GM18868 (cell line): ENCODE data around the gene DCLRE1B.

ENCODE experiments used
- ATAC-seq: cut with Tn5 transposase; IDR thresholded peaks from one replicate; pipeline ENCODE4 v1.9.1; 2021; ENCODE audit warnings: mild to moderate bottlenecking, moderate library complexity; ENCODE audit not compliant: unreplicated experiment

The DCLRE1B gene

DNA sequence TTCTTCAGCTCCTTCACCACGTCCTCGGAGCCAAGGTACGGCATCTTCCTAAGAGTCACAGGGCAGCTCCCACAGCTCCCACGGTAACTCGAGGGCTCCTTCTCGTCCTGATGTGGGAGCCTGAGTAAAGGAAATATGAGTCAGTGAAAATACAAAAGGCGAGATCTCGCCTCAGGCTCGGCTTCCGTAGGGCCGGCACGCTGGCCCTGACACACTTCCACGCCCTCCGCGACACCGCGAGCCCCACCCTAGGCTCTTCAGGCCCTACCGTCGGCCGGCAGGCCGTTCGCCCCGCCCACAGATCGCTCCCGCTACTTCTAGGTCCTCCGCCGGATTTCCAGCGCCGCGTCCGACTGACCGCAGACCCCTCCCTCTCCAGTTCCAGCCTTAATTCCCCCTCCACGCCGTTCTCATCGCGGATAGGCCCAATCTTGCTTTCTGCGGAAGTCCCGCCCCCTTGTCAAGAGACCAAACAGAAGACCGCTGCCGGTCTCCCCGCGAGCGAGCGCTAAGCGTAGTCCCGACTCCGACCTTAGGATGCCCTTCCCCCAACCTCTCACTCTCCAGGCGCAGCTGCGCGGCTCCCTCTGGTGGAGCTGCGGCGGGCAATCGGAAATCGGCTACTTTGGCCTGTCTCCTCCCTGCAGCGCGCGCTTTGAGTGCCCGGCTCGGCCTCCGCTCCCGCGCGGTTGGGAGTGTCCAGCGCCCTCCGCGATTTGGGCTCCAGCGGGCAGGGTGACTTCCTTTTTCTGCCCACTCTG lies at the start of gene DCLRE1B, which contains the start of gene AP4B1:
DCLRE1B (plus strand) TSS at position 653 of the 761 bp plus-strand sequence. CDS start 261 bp downstream, outside the sequence.
AP4B1 (minus strand) TSS at position 126 of the 761 bp plus-strand sequence; CDS start at position 44, 82 bp downstream.
- peak; percentile 89 for ATAC-seq

DNA sequence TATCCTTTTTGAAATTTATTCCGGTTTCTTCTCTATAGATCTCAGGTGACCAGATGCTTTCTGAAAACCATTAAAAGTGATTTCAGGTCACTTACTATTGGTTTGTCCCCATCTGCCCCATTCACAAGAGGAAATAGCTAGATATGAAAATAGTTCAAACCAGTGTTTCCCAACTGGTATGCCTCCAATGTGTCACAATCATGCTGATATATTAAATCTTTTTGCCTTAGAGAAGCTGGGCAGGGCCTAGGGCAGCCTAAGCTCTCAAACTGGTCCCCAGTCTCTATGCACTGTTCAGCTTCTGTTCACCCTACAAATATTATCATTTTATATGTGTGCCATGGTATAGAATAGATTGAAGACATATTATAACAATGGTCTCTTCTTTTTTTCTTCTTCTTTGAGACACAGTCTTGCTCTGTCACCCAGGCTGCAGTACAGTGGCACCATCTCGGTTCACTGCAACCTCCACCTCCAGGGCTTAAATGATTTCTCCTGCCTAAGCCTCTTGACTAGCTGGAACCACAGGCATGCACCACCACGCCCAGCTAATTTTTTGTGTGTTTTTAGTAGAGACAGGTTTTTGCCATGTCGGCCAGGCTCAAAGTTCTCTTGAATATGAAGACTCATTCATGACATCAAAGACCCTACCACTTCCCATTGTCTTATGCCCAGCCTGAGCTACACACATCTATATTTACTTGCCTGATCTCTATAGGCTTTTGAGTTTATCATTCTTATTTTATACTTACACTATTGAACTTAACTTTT lies 49.3 kb upstream of the DCLRE1B start:
- ATAC-seq: no peak

DNA sequence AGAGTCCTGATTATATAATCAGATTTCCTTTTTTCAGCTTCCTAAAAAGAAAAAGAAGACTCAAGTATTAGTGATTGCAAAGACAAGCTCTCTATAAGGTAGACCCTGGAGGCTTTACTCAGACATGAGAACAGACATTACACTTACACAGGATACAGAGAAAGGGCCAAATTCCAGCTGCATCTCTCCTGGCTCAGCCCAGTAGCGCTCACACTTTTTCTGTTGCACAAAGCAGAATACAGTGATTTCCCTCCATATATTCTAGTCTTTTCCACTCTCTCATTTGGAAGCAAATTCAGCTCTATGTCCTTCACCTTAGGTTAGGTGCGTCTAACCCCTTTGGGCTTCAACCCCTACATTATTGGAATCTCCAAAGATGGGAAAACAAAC lies 48.7 kb upstream of the DCLRE1B start:
- ATAC-seq: no peak

DNA sequence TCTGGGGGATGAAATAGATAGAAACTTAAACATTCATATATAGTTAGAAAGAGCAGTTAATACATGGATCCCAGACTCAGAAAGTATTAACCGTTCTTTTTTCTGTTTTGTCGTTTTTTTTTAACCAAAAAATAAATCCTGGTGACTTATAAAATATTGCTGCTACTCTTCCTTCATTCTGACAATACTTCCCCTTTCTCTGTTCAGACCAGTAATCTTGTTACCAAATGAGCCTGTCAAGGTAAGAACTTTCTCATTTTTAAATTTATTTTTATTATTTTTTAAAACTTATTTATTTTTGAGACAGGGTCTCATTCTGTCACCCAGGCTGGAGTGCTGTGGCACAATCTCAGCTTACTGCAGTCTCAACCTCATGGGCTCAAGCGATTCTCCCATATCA lies 47.4 kb upstream of the DCLRE1B start:
- ATAC-seq: no peak

DNA sequence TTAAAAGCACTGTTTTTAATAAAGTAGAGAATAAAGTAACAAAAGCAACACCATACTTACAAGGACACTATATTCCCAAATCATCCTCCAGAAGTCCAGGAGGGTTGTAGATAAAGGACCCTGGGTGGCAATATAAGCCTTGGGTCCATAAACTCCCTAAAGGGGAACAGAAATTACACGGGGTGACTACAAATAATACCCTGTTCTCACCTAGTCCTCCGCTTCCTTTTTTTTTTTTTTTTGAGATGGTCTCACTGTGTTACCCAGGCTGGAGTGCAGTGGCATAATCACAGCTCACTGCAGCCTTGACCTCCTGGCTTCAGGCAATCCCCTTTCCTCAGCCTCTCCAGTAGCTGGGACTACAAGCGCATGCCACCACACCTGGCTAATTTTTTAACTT lies 46.7 kb upstream of the DCLRE1B start:
- ATAC-seq: peak; percentile 42

DNA sequence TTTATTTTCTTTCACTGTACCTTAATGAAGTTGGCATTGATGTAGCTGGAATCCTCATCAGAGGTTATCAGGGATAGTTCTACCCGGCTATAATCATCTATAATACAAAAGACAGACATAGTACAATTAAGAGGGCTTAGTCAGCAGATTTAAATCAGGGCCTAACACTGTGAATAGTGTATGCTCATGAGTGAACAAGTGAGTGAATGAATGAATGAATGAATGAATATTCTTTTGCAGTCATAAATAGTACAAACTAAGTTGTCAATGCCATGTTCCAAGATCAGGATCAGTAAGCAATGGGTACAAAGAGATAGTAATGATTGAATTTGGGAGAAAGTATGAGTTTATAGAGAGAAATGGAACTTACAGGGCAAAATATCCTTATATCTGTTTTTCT lies 46.1 kb upstream of the DCLRE1B start:
- ATAC-seq: no peak

DNA sequence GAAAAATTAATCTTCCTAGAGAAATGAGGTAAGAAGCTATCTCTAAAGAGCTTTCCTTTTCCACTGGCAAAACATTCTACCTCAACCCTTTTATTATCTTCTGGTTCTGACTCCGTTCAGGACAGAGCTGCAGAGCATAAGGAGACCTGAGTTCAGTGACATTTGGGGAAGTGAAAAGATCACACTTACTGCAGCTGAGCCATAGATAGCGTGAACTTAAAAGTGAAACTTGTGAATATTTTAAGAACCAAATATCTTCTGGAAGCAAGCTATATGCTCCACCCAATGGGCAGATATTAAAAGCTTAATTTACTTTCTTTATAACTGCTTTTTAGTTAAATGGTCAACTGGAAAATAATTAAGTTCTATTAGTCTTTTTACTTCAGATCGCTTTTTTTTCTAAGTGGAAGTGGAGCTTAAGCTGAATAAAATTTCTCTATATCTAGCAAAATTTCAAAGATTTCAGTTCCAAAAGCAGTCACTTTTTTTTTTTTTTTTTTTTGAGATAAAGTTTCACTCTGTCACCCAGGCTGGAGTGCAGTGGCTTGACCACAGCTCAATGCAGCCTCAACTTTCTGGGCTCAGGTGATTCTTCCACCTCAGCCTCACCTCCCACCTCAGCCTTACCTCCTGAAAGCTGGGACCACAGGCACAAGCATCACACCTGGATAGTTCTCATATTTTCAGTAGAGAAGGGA lies 45.5 kb upstream of the DCLRE1B start:
- peak; percentile 87 for ATAC-seq

DNA sequence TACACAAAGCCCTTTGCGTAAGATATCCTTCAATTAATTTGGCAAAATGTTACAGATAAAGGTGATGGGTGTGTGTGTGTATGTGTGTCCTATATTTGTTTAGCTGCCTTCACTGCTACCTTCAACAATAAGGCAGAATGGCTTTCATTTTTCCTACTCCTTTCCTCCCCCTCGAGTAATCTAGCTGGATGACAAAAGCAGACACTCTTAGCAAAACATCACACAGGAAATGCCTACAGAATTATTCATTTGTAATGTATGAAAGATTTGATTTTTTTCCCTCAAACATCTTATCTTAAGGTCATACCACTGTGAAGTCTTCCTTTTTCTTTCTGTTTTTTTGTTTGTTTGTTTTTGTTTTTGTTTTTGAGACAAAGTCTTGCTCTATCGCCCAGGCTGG lies 44.2 kb upstream of the DCLRE1B start:
- ATAC-seq: no peak

DNA sequence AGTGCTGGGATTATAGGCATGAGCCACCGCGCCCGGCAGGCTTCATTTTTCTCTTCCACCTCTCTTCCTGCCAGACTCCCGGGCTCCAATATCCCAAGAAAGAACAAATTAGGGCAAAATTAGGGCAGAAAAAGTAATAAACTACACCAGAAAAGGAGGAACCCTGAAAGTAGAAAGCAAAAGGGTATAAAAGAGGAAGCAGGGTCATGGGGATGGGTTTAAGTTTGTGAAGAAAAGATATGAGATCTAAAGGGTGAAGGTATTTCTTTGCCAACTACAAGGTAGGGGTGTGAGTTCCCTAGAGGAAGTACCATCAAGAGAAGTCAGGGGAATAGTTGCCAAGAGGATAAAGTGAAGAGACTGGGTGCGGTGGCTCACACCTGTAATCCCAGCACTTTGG lies 43.5 kb upstream of the DCLRE1B start:
- no peak for ATAC-seq

DNA sequence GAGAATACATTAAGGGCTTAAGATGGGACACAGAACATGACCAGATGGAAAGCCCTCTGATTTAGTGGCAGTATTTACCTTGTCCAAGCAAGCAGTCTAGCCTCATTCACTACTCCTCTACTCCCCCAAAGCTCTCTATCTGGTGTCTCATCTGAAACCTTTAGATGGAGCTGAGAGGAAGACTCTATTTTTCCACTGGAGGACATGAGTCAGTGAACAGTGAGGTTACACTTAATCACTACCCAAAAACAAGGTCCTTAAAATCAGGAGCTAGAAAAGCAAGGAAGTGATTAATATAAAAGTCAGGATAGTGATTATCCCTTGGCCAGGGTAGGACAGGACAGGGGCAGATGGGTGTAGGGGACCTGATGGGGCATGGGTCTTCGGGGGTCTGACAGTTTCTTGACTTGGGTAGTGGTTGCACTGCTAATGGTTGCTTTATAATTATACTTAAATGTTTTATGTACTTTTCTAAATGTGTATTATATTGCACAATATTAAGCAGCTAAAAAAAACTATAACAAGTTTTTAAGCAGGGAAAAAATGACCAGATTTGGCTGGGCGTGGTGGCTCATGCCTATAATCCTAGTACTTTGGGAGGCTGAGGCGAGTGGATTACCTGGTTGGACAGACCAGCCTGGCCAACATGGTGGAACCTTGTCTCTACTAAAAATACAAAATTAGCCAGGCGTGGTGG lies 36.6 kb upstream of the DCLRE1B start:
- no peak for ATAC-seq

DNA sequence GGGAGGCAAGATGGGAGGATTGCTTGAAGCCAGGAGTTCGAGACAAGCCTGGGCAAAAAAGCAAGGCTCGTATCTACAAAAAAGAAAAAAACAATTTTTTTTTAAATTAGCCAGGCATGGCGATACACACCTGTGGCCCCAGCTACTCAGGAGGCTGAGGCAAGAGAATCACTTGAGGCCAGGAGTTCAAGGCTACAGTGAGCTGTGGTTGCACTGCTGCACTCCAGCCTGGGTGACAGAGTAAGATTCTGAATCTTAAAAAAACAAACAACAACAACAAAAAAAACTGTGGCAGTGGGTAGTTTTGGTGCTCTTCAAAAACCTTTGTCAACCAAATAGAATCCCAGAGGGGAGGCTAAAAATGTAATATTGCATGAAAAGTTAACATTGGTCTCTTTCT lies 34.3 kb upstream of the DCLRE1B start:
- ATAC-seq: no peak

DNA sequence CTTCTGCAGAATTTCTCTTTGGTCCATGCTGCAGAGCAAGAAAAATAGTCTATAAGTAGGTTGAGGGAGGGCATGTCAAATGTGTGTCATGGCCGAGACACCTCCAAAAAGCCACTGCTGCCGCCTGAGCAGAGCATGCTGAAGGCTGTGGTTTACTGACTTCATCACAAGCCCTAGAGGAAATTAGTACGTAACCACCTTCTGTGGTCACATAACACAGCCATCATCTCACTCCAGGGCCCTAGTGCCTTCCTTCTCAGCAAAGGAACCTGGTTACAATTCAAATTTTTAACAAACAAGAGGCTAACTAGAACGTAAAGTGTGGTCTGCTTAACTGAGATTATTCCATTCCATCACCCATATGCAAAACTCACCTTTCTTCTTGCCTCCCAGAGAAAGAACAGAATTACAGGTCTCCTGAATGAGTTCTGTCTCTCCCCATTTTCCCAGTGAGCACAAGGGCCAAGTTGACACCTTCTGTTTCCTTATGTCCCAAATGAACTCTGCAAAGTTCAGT lies 33.5 kb upstream of the DCLRE1B start, which contains the start of gene PTPN22:
PTPN22 (minus strand) TSS at position 116 of the 517 bp plus-strand sequence.
- peak; percentile 90 for ATAC-seq

DNA sequence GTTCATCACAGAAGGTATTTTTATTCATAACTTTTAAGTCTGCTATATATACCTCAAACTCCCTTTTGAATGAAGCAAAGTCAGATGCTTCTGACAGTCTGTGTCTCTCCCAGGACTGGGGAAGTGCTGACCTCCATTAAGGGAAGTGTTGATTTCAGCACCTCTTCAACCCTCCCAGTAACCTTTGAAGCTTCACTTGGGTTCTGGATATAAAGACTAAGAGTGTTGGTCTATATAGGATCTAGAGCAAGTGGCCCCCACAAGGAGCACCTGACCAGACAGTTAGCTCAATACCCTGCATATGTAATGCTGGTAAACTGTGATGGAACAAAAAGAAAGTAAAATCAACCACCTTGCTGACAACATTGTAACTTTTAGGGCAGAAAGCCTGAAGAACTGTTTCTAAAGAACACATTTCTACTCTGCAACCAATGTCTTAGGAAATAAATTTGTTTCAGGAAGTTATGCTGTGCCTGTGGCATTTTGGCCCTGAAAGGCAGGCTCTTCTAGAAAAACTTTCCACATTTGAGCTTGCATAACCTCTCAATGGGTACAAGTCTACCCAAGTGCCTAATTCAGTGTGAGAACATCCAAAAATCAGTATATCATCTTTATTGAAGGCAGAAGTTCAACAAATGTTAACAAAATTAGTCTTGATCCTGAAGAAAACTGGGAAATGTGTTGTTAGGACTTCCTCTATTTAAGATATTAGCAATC lies 32.7 kb upstream of the DCLRE1B start:
- ATAC-seq: no peak

DNA sequence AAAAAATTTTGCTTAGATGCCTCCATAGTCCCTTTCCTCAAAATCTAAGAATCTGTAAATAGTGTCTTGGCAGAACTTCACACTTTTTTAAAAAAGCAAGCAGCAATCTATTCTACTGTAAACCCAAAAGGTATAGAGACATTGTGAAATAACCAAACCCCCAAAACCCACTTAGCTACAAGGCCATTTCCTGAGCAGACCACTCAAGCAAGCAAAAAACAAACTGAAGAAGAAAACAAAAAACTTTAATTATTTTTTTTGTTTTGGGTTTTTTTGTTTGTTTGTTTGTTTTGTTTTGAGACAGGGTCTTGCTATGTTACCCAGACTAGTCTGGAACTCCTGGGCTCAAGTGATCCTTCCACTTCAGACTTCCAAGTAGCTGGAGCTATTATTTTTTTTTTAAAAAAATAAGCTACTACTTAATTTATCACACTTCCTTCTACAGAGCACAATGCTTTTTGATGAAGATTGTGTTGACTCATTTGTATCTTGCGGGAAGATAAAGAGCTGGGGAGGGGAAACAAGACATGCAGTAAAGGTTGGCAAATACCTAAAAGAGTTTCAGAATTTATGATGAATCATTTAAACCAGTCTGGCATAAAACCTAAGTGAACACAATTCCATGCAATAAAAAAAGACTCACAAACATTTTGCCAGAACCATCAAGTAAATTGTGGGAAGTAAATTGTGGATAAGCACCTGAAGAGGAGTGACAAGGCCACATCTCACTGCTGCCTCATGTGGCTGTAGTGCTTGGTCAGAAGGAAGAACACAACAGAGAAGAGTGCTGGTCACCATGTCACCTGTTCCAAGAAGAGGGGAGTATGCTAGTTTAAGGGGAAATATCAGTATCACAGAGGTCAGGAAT lies 30.9 kb upstream of the DCLRE1B start:
- ATAC-seq: peak; percentile 50

DNA sequence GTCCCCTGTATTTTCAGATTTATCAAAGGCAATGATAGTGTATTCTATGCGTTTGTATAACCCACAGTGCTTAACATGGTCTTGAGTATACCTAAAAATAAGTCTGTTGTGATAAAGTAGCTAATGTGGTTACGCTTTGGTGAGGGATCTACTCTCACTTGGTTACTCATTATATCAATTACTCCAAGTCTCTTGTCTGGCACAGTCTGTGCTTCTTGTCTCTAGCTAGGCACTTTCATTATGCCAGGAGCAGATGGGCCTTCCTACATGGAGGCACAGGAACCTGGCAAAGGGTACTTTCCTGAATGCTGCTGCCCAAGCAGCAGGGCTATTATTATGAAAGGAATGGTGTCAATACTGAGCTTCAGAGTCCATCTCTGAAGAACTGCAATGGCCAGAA lies 29.4 kb upstream of the DCLRE1B start:
- ATAC-seq: no peak

DNA sequence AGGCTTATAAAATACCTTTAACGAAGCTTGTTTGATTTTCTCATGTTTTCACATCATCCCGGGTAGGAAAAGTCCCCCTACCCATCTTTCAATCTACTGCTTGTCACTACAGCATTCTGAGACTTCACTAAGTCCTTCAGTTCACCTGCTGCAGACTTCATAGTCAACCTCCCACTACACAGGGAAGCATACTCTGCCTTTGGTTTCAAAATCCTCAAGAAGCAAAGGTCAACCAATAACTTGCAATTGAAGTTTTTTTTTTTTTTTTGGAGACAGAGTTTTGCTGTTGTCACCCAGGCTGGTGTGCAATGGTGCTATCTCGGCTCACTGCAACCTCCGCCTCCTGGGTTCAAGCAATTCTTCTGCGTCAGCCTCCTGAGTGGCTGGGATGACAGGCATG lies 28.9 kb upstream of the DCLRE1B start:
- ATAC-seq: no peak

DNA sequence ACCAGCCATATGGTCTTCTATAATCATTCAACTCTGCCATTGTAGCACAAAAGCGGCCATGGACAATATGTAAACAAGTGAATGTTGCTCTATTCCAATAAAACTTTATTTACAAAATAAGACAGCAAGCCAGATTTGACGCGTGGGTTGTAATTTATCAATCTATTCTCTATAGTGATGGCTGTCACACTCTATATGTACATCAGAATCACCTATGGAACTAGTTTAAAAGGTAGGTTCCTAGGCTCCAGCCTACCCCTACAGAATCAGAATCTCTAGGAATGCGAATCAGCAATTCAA lies 25.4 kb upstream of the DCLRE1B start:
- ATAC-seq: no peak

DNA sequence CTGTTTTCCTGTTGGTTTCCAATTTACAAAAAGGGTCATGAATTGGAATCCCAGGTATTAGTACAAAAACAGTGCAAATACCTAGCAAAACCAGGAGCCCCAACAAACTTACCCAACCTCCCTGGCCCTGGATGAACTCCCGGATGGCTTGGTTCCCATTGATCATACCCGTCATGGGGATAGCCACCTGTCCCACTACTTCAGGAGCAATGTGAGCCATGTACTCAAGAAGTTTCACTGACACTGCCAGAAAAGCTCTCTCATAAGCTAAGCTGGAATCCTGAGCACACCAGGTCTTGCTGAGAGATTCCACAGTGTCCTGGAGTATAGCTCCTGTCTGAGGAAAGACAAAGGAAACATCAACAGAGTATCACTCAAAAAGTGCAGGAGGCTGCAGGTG lies 23.5 kb upstream of the DCLRE1B start:
- no peak for ATAC-seq
